ENCODE measurements around the gene TXK. TPM values are rescaled to one million over a fixed set of nuclear protein-coding genes. Genes with fewer than 3 reads are reported as not detected.

The TXK gene
- total RNA-seq, 1 experiment from 2014 or later, result 0.70 TPM

DNA sequence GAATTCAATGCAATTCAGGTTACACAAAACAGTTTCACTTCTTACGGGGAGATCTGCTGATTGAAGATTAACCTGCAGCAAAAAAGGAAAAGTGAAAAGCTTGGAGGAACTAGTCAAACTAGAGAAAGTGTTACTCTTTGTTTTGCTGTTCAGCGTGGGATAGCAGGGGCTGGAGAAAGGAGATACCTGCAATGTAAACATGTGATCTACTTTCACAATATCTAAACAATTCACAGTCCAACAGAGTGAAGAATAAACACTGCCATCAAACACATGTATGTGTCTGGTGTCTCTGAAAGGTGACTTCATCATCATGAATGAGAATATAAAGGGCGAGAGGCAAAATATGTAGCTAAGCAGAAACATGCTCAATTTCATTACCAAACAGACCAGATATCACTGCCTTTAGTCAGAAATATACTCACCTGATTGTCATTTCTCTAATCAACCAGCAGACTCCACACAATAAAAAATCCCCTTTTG, 91.0 kb downstream of the TXK start:
- no peak for ATAC-seq
- H3K36me3 Mint-ChIP-seq, result no peaks in the 10 kb centered on the region
- ChIA-PET POLR2A (no interaction called here), CTCF (interaction anchor here (2.2 kb wide), 1 partner anchor 9 kb away, joined by 8 read pairs; no protein-coding TSS in a partner anchor)
- DNase-seq (ENCODE audit: low spot score), result no peak
- no peak overlapping the region for H3K4me3 Mint-ChIP-seq
- H3K27ac Mint-ChIP-seq, result no peak overlapping the region
- H3K9me3 Mint-ChIP-seq, result no peaks in the 10 kb centered on the region
- peaks cover 6% of the 10 kb centered on the region for H3K4me1 Mint-ChIP-seq
- H3K27me3 Mint-ChIP-seq (ENCODE audit: low read depth), result no peaks in the 10 kb centered on the region
- TF ChIP-seq GABPB1 (CRISPR knock-in tag; IDR thresholded peaks at IDR 0.05), result peak; percentile 47; the same call in 1 of the 2 replicates
- no peak for TF ChIP-seq CBFB (CRISPR knock-in tag; IDR thresholded peaks at IDR 0.05; ENCODE audit: low read depth)

DNA sequence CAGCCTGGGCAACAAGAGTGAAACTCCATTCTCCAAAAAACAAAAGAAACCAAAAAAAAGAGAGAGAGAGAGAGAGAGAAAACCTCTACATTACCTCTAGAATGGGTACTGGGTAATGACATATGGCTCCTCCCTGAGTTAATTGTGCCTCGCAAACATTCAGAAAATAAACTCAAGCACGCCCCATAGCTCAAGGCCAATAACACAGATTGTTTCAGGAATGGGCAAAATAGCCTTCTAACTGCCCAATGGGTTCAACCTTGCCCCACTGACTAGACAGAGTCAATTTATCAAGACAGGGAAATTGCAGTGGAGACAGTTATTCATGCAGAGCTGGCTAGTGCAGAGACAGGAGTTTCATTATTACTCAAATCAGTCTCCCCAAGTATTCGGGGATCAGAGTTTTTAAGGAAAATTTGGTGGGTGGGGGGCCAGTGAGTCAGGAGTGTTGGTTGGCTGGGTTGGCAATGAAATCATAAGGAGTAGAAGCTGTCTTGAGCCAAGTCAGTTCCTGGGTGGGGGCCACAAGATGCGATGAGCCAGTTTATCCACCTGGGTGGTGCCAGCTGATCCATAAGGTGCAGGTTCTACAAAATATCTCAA, 92.4 kb downstream of the TXK start:
- ChIA-PET CTCF (interaction anchor here (2.2 kb wide), 1 partner anchor 8 kb away, joined by 8 read pairs; no protein-coding TSS in a partner anchor), POLR2A (no interaction called here)
- Mint-ChIP-seq H3K27ac (no peak overlapping the region), H3K27me3 (ENCODE audit: low read depth) (no peaks in the 10 kb centered on the region), H3K4me1 (peaks cover 6% of the 10 kb centered on the region), H3K4me3 (no peak overlapping the region), H3K9me3 (no peaks in the 10 kb centered on the region), H3K36me3 (no peaks in the 10 kb centered on the region)
- DNase-seq (ENCODE audit: low spot score) (no peak), ATAC-seq (no peak)
- TF ChIP-seq ZNF416 (CRISPR knock-in tag; IDR thresholded peaks at IDR 0.05) (no peak), ERG (CRISPR knock-in tag; IDR thresholded peaks at IDR 0.05) (no peak), CREM (CRISPR knock-in tag; IDR thresholded peaks at IDR 0.05) (no peak), JAZF1 (CRISPR knock-in tag; IDR thresholded peaks at IDR 0.05) (no peak), SOX15 (CRISPR knock-in tag; IDR thresholded peaks at IDR 0.05) (no peak), TEAD1 (CRISPR knock-in tag; IDR thresholded peaks at IDR 0.05) (no peak), ATF1 (CRISPR knock-in tag; IDR thresholded peaks at IDR 0.05) (no peak)
- TF ChIP-seq, protein P1, sequence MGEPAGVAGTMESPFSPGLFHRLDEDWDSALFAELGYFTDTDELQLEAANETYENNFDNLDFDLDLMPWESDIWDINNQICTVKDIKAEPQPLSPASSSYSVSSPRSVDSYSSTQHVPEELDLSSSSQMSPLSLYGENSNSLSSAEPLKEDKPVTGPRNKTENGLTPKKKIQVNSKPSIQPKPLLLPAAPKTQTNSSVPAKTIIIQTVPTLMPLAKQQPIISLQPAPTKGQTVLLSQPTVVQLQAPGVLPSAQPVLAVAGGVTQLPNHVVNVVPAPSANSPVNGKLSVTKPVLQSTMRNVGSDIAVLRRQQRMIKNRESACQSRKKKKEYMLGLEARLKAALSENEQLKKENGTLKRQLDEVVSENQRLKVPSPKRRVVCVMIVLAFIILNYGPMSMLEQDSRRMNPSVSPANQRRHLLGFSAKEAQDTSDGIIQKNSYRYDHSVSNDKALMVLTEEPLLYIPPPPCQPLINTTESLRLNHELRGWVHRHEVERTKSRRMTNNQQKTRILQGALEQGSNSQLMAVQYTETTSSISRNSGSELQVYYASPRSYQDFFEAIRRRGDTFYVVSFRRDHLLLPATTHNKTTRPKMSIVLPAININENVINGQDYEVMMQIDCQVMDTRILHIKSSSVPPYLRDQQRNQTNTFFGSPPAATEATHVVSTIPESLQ (CRISPR knock-in tag; IDR thresholded peaks at IDR 0.05), result no peak
- TF ChIP-seq, protein P2, sequence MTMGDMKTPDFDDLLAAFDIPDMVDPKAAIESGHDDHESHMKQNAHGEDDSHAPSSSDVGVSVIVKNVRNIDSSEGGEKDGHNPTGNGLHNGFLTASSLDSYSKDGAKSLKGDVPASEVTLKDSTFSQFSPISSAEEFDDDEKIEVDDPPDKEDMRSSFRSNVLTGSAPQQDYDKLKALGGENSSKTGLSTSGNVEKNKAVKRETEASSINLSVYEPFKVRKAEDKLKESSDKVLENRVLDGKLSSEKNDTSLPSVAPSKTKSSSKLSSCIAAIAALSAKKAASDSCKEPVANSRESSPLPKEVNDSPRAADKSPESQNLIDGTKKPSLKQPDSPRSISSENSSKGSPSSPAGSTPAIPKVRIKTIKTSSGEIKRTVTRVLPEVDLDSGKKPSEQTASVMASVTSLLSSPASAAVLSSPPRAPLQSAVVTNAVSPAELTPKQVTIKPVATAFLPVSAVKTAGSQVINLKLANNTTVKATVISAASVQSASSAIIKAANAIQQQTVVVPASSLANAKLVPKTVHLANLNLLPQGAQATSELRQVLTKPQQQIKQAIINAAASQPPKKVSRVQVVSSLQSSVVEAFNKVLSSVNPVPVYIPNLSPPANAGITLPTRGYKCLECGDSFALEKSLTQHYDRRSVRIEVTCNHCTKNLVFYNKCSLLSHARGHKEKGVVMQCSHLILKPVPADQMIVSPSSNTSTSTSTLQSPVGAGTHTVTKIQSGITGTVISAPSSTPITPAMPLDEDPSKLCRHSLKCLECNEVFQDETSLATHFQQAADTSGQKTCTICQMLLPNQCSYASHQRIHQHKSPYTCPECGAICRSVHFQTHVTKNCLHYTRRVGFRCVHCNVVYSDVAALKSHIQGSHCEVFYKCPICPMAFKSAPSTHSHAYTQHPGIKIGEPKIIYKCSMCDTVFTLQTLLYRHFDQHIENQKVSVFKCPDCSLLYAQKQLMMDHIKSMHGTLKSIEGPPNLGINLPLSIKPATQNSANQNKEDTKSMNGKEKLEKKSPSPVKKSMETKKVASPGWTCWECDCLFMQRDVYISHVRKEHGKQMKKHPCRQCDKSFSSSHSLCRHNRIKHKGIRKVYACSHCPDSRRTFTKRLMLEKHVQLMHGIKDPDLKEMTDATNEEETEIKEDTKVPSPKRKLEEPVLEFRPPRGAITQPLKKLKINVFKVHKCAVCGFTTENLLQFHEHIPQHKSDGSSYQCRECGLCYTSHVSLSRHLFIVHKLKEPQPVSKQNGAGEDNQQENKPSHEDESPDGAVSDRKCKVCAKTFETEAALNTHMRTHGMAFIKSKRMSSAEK (CRISPR knock-in tag; IDR thresholded peaks at IDR 0.05; ENCODE audit: borderline replicate concordance), result no peak

GRCh38 chr4:48039561-48039960, 94.5 kb downstream of the TXK start:
- peaks cover 6% of the 10 kb centered on the region for H3K4me1 Mint-ChIP-seq
- no peaks in the 10 kb centered on the region; the same call in 1 of the 2 replicates for H3K36me3 Mint-ChIP-seq
- no peak for DNase-seq (ENCODE audit: low spot score)
- no peak for ATAC-seq
- no peaks in the 10 kb centered on the region for H3K27me3 Mint-ChIP-seq (ENCODE audit: low read depth)
- H3K4me3 Mint-ChIP-seq, result no peak overlapping the region
- CTCF ChIA-PET, result no interaction called here
- H3K27ac Mint-ChIP-seq, result no peak overlapping the region
- POLR2A ChIA-PET, result no interaction called here
- H3K9me3 Mint-ChIP-seq, result no peaks in the 10 kb centered on the region
- TF ChIP-seq ZNF416 (CRISPR knock-in tag; IDR thresholded peaks at IDR 0.05) (no peak), TEAD1 (CRISPR knock-in tag; IDR thresholded peaks at IDR 0.05) (no peak), CTCF (IDR thresholded peaks at IDR 0.05) (no peak), ZNF512 (CRISPR knock-in tag; IDR thresholded peaks at IDR 0.05; ENCODE audit: borderline replicate concordance) (no peak), FOXJ3 (CRISPR knock-in tag; IDR thresholded peaks at IDR 0.05; ENCODE audit: borderline replicate concordance) (no peak), PRDM15 (CRISPR knock-in tag; IDR thresholded peaks at IDR 0.05) (no peak), HMGA2 (CRISPR knock-in tag; IDR thresholded peaks at IDR 0.05) (no peak), TP53 (CRISPR knock-in tag; IDR thresholded peaks at IDR 0.05) (no peak)
